ENCODE measurements around the gene TBC1D16. TPM values are rescaled to one million over a fixed set of nuclear protein-coding genes. Genes with fewer than 3 reads are reported as not detected.
A peak's percentile ranks its signal among the peaks of the same experiment; 100 is the strongest.

The TBC1D16 gene
- total and polyA plus RNA-seq, 2 experiments from 2014 or later, result 24.5 to 38.1 TPM

DNA sequence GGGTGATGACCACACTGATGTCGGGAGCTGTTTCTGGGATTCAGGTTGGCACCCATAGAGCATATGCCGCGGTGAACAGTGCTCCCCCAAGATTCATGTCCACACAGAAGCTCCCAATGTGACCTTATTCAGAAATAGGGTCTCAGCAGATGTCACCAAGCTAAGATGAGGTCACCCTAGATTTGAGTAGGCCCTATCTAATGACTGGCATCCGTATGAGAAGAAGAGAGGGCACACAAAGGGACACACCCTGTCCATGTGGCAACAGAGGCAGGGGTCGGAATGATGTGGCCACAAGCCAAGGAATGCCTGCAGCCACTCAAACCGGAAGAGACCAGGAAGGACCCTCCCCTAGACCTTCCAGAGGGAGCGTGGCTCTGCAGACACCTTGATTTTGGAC, 35.5 kb downstream of the TBC1D16 start:
- no peak for DNase-seq (ENCODE audit: low spot score)
- H2AFZ ChIP-seq, result no peak overlapping the region
- no peaks in the 10 kb centered on the region for H3K27me3 ChIP-seq
- H3K4me3 ChIP-seq, result no peak overlapping the region
- no peaks in the 10 kb centered on the region for H3K9me2 ChIP-seq (replicated peaks; ENCODE audit: insufficient read depth)
- no peak overlapping the region for H3K27ac ChIP-seq
- no peaks in the 10 kb centered on the region for H3K9me3 ChIP-seq (ENCODE audit: low read depth)
- H3K36me3 ChIP-seq (replicated peaks; ENCODE audit: insufficient read depth, low read depth), result no peaks in the 10 kb centered on the region
- no peaks in the 10 kb centered on the region for H4K20me1 ChIP-seq (ENCODE audit: insufficient read depth, poor library complexity, severe bottlenecking)
- peaks cover 9% of the 10 kb centered on the region for H3K4me1 ChIP-seq (ENCODE audit: insufficient read depth)
- H3K79me2 ChIP-seq, result peaks cover 39% of the 10 kb centered on the region
- no peak overlapping the region for H3K4me2 ChIP-seq
- TF ChIP-seq, protein P1, sequence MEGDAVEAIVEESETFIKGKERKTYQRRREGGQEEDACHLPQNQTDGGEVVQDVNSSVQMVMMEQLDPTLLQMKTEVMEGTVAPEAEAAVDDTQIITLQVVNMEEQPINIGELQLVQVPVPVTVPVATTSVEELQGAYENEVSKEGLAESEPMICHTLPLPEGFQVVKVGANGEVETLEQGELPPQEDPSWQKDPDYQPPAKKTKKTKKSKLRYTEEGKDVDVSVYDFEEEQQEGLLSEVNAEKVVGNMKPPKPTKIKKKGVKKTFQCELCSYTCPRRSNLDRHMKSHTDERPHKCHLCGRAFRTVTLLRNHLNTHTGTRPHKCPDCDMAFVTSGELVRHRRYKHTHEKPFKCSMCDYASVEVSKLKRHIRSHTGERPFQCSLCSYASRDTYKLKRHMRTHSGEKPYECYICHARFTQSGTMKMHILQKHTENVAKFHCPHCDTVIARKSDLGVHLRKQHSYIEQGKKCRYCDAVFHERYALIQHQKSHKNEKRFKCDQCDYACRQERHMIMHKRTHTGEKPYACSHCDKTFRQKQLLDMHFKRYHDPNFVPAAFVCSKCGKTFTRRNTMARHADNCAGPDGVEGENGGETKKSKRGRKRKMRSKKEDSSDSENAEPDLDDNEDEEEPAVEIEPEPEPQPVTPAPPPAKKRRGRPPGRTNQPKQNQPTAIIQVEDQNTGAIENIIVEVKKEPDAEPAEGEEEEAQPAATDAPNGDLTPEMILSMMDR (IDR thresholded peaks at IDR 0.05; ENCODE audit: poor library complexity), result no peak
- no peak for TF ChIP-seq EZH2phosphoT487 (IDR thresholded peaks at IDR 0.05; ENCODE audit: low read depth, severe bottlenecking, unreplicated experiment)
- TF ChIP-seq EZH2 (IDR thresholded peaks at IDR 0.05; ENCODE audit: borderline replicate concordance), result no peak
- WGBS (ENCODE audit: low lambda C conversion rate, missing lambda C conversion rate), result over 99% methylated on average over 7 of the region's 7 CpGs

GRCh38 chr17:79997011-79997660, 38.5 kb downstream of the TBC1D16 start:
- H3K4me2 ChIP-seq, result no peak overlapping the region
- no peaks in the 10 kb centered on the region for H3K9me3 ChIP-seq (ENCODE audit: low read depth)
- DNase-seq (ENCODE audit: low spot score), result no peak
- H3K9me2 ChIP-seq (replicated peaks; ENCODE audit: insufficient read depth), result no peaks in the 10 kb centered on the region
- H3K4me3 ChIP-seq, result no peak overlapping the region
- H3K79me2 ChIP-seq, result peaks cover 29% of the 10 kb centered on the region
- no peaks in the 10 kb centered on the region for H3K36me3 ChIP-seq (replicated peaks; ENCODE audit: insufficient read depth, low read depth)
- peak overlapping the region; percentile 38 for H3K27ac ChIP-seq
- H2AFZ ChIP-seq, result no peak overlapping the region
- no peaks in the 10 kb centered on the region for H4K20me1 ChIP-seq (ENCODE audit: insufficient read depth, poor library complexity, severe bottlenecking)
- H3K27me3 ChIP-seq, result no peaks in the 10 kb centered on the region
- TF ChIP-seq, protein P1 (IDR thresholded peaks at IDR 0.05; ENCODE audit: poor library complexity), result no peak
- TF ChIP-seq EZH2phosphoT487 (IDR thresholded peaks at IDR 0.05; ENCODE audit: low read depth, severe bottlenecking, unreplicated experiment) (no peak), EZH2 (IDR thresholded peaks at IDR 0.05; ENCODE audit: borderline replicate concordance) (no peak)
- WGBS (ENCODE audit: low lambda C conversion rate, missing lambda C conversion rate), result 80% methylated on average over 15 of the region's 15 CpGs
- peaks cover 32% of the 10 kb centered on the region for H3K4me1 ChIP-seq (ENCODE audit: insufficient read depth)

- Histone ChIP-seq H3K36me3 (replicated peaks; ENCODE audit: insufficient read depth, low read depth) (no peaks in the 10 kb centered on the region), H3K9me3 (ENCODE audit: low read depth) (no peaks in the 10 kb centered on the region), H3K4me3 (no peak overlapping the region), H4K20me1 (ENCODE audit: insufficient read depth, poor library complexity, severe bottlenecking) (no peaks in the 10 kb centered on the region), H3K27me3 (no peaks in the 10 kb centered on the region), H3K4me2 (no peak overlapping the region), H3K79me2 (peaks cover 25% of the 10 kb centered on the region), H3K9me2 (replicated peaks; ENCODE audit: insufficient read depth) (no peaks in the 10 kb centered on the region), H3K4me1 (ENCODE audit: insufficient read depth) (peaks cover 35% of the 10 kb centered on the region), H2AFZ (no peak overlapping the region), H3K27ac (peak overlapping the region; percentile 33)
- 93% methylated on average over 12 of the region's 12 CpGs for WGBS (ENCODE audit: low lambda C conversion rate, missing lambda C conversion rate)
- DNase-seq (ENCODE audit: low spot score), result no peak
- TF ChIP-seq, protein P1 (IDR thresholded peaks at IDR 0.05; ENCODE audit: poor library complexity), result no peak
- no peak for TF ChIP-seq EZH2 (IDR thresholded peaks at IDR 0.05; ENCODE audit: borderline replicate concordance)
- TF ChIP-seq EZH2phosphoT487 (IDR thresholded peaks at IDR 0.05; ENCODE audit: low read depth, severe bottlenecking, unreplicated experiment), result no peak
These were observed 39.4 kb downstream of the TBC1D16 start for GRCh38 chr17:79996291-79996690.

Measured in hepatocyte (in vitro differentiated cells).